NCI-H774 (cell line): ENCODE data around the gene ZNF800.
"Not testable (repeated sequence)": the region's sequence is repeated elsewhere in the genome, so short reads cannot be mapped to it uniquely, and the experiment has no call there.

Source experiments
- DNase-seq: peaks from one replicate; lab custom pipeline; 2025; lab: John Stamatoyannopoulos, UW

ZNF800 gene, protein sequence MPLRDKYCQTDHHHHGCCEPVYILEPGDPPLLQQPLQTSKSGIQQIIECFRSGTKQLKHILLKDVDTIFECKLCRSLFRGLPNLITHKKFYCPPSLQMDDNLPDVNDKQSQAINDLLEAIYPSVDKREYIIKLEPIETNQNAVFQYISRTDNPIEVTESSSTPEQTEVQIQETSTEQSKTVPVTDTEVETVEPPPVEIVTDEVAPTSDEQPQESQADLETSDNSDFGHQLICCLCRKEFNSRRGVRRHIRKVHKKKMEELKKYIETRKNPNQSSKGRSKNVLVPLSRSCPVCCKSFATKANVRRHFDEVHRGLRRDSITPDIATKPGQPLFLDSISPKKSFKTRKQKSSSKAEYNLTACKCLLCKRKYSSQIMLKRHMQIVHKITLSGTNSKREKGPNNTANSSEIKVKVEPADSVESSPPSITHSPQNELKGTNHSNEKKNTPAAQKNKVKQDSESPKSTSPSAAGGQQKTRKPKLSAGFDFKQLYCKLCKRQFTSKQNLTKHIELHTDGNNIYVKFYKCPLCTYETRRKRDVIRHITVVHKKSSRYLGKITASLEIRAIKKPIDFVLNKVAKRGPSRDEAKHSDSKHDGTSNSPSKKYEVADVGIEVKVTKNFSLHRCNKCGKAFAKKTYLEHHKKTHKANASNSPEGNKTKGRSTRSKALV

DNA sequence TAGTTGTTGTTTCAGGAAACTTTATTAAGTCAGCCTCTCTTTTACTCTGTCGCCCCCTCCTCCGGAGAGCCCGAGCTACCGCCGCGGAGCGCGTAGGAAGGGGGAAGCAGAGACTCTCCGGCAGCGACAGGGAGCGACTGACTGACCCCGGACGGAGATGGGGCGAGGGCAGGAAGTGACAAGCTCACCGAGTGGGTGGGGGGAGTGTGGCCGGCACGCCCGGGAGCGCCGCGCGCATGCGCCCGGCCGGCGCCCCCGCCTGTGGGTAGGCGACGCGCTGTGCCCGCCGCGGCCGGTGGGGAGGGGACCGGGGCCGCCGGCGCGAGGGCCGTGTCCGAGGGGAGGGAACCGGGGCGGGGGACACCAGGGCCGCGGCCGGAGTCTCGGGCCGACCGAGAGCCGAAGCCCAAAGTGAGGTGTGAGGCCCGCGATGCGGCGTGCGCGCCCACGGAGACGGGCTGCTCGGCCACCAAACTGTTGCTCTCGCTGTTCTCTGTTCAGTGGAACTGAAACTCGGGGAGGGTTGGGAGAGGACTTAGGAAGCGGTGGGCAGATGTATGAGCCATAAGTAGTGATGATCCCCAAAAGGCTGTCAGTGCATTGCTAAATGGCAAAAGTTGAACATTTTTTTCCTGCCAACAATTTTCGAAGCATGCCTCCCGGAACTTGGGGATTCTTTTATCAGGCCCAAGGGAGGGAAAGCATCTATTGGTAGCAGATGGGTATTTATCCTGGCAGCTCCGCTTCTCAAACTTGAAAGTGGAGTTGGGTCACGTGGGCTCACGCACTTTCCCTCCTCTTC, at the start of gene ZNF800:
ZNF800 (minus strand) TSS at position 143 of the 802 bp plus-strand sequence. CDS start 1,151 bp downstream, outside the sequence.
- DNase-seq = peak; percentile 80

DNA sequence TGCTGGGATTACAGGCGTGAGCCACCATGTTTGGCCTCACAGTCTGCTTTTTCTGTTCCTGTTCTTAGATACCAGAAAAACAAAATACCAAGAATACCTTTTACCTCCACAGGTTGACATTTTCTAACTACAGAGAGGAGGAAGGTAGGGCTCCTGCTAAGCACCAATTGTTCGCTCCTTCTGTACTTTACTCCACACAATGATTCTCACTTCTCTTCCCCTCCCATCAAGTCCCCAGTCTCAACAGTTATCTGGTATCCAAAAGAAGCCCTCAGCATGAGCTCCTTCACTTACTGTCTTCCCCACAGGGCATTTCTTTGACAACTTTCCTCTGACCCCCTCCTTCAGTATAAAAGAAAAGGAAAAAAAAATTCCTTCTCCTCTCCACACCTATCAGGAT, 47.7 kb upstream of the ZNF800 start:
- no peak for DNase-seq

- no peak for DNase-seq
Measured at GRCh38 chr7:127438836-127439235, 46.3 kb upstream of the ZNF800 start.

DNA sequence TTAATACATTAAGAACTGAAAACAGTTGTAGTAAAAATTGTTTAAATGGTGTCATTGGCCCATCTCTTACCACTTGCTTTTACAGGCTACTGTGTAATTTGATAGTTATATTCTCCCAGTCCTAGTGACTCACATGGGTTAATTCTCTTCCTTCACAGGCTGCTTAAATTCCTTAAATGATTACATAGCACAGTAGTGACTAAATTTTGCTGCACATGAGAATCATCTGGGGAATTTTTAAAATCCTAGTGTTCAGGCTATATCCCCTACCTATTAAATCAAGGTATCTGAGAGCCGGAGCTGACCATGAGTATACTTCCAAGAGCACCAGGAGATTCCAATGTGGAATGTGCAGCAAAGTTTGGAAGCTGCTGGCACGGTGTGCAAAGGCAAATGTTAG, 45.3 kb upstream of the ZNF800 start:
- no peak for DNase-seq

DNA sequence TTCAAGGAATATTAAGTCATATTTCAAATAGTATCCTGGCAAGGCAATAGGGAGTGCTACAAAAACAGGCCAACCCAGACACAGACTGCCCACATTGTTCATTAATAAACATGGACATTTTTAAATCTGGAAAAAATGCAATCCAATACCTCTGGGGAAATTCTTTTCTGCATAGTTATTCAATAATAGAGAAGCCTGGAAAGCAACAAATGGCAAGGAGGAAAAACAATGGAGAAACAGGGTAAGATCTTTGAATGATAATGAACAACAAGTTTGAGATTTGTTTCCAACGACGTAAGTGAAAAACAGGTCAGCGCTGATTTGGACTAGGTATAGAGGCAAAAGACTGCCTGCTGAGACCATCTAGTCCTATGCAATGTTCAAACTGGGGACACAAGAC, 44.7 kb upstream of the ZNF800 start:
- DNase-seq = no peak

DNA sequence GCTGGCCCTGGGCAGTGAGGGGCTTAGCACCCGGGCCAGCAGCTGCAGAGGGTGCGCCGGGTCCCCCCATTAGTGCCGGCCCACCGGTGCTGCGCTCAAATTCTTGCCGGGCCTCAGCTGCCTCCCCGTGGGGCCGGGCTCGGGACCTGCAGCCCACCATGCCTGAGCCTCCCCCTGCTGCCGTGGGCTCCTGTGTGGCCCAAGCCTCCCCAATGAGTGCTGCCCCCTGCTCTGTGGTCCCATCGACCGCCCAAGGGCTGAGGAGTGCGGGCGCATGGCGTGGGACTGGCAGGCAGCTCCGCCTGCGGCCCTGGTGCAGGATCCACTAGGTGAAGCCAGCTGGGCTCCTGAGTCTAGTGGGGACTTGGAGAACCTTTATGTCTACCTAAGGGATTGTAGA, 36.8 kb upstream of the ZNF800 start:
- DNase-seq = not testable (repeated sequence)

DNA sequence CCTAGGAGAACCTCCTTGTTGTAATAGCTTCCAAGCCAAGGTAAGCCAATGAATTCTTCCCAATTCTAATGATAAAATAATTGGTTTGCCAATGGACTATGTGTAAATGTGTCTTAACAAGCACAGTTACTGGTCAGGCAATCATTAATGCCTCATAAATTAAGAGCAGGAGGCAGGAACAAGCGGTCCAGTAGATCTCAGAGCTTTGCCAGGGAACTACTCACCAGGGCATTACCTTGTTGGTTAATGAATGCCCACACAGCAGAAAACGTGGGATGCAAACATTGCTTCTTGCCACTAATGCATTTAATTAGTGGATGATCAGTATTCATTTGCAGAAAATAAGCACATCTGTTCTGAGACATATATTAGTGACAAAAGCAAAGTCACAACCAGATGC, 26.7 kb upstream of the ZNF800 start:
- no peak for DNase-seq

GRCh38 chr7:127418459-127418858, 26.0 kb upstream of the ZNF800 start:
- DNase-seq = no peak

GRCh38 chr7:127417346-127417745, 24.8 kb upstream of the ZNF800 start:
- DNase-seq = no peak

- no peak for DNase-seq
Measured at GRCh38 chr7:127415060-127415742, 22.7 kb upstream of the ZNF800 start.

DNA sequence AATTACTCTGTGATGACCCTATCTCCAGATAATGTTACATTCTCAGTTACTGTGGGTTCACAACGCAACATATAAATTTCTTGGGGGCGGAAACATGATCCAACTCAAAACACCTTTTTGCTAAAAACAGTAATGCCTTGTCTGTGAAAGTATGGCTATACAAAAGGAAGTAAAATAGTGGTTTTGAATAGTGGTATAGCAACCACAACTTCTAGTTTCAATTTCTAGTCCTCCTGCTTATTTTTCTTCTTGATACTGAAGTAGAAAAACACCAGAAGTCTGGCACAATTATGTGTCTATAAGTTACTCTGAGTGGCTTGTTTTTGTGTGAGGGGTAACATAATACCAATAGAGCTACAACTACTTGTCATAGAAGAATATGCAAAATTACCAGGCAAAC, 21.5 kb upstream of the ZNF800 start:
- no peak for DNase-seq

DNA sequence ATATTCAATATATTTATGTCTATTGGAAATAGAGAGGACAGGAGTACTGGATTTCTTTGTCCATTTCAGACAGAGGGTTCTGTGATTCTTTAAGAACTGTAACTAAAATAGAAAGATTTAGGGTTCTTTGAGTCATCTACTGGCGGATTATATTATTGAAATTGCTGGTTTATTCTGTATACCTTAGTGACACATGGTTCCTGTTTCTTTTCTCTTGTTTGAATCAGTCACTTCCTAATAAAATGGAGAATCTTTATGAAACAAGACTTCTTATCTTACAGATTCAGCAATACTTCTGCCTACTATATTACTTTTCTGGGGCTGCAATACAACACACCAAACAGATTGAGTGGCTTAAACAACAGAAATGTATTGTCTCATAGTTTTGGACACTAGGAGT, 20.8 kb upstream of the ZNF800 start:
- DNase-seq = no peak

- DNase-seq = no peak
Measured at GRCh38 chr7:127411176-127411575, 18.7 kb upstream of the ZNF800 start.

- DNase-seq = no peak
Measured at GRCh38 chr7:127409629-127410028, 17.1 kb upstream of the ZNF800 start.

GRCh38 chr7:127404286-127405072, 12.0 kb upstream of the ZNF800 start:
- no peak for DNase-seq

DNA sequence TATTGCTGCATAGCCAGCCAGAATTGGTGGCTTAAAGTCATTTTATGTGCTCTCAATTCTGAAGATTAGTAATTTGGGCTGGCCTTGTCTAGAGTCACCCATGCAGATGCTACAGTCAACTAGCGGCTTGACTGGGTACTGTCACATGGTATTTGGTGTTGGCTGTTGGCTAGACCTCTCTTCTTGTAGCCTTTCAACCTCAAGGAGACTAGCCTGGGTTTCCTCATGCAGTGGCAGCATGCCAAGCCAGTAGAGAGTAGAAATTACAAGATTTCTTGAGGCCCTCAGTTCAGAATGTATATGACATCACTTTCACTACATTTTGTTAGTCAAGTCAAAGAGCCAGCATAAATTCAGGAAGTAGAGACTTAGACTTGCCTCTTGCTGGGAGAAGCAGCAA, 3.7 kb upstream of the ZNF800 start:
- no peak for DNase-seq

- not testable (repeated sequence) for DNase-seq
Measured at GRCh38 chr7:127395104-127395503, 2.6 kb upstream of the ZNF800 start.

DNA sequence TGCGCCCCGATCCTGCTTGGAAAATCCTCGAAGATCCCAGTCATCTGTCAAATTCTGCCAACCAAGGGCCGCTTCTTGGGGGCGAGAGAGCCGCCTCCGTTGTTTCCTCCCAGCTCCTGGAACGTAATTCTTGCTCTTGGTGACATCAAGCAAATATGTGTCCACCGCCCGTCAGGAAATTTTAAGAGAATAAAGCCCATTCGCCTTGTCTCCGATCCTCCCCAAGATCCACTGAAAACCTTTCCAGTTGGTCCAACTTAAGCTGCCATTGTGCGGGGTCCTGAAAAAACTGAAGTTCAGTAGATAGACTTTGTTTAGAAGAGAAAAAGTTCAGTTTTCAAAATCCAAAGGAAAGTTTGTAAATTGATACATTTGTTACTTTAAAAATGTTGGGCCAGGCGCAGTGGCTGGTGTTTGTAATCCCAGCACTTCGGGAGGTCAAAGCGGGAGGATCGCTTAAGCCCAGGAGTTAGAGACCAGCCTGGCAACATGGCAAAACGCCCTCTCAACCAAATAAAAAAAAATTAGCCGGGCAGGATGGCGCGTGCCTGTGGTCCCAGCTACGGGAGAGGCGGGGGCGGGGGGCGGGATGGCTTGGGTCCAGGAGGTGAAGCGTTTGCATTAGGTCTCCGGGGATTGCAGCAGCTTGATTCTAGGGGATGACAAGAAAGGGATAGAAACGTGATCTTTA, 1.0 kb upstream of the ZNF800 start:
- no peak for DNase-seq

- peak; percentile 35 for DNase-seq
Measured at GRCh38 chr7:127392182-127392565, 334 bp downstream of the ZNF800 start.

- DNase-seq = no peak
Measured at GRCh38 chr7:127391591-127392181, 822 bp downstream of the ZNF800 start.
